NCI-H2029 treated with DMSO at 0.1 percent for 48 hours (cell line): ENCODE measurements around the gene CDK5RAP2.

Source experiments
- DNase-seq: peaks from one replicate; lab custom pipeline; 2025; lab: John Stamatoyannopoulos, UW

CDK5RAP2 gene

DNA sequence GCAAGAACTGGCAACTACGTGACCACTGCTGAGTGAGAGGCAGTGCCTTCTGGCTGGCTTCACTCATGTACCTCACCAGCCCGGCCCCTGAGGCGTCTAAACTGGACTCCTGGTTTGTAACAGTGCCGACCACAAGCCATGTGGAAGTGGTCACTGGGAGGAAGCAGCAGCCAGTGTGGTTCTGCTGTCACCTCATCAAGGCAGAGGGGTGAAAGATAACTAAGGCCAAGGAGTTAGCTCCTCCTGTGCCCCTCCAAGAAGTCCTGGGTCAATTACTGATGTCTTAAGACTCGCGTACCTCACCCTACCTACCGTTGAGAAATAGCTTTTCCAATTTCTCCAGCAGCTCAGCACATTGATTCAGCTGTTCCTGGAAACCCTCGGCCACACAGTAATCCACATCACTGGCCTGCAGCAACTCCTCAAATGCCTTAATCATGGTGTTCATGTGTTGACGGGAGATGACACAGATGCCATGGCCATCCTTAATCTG is 142.9 kb downstream of the CDK5RAP2 start:
- DNase-seq: no peak

DNA sequence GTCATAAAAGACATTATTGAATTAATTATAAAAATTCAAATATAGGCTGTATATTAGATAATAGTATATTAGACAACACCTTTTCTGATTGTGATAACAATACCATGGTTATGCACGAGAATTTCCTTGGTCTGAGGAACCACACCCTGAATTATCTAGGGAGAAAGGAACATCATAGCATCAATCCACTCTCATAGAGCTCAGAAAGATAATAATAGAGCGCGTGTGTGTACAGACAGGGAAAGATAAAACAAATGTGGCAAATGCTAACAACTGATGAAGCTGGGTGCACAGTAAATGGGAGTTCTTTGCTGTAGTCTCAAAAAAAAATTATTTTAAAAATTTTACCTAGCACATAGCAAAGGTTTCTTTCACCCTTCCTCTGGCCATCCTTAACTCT is 143.5 kb downstream of the CDK5RAP2 start:
- DNase-seq: no peak

DNA sequence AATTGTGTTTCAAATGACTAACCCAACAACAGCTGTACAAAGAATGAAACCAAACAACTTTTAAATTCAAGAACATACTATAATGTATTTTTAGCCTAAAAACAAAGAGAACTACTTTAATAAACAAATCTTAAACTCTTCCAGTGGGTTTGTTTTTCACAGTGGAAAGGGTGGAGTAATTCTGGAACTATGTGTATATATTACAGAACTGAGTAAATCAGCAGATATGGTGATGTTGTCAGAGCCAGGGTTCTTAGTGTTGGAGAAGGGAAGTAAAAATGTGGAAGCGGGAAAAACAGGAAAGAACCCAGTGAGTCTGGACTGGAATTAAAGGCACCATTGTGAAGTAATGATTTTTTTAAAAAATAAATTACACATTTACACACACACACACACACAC is 144.9 kb downstream of the CDK5RAP2 start:
- no peak for DNase-seq

DNA sequence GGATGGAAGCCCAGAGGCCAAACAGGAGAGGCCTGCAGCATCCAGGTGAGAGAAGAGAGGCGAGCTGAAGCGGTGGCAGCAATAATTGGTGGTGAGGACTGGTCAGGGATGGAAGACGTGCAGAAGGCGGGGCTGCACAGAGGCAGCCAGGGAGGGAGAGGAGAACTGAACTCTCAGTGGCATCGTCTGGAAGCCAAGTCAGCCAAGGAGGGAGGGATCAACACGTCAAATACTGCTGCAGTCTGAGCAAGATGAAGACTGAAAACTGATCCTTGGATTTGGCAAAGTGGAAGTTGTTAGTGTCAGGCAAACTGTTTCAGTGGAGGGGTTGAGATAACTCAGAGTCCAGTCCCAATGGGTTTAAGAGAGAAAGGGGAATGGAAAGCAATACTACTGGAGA is 145.4 kb downstream of the CDK5RAP2 start:
- DNase-seq: no peak

DNA sequence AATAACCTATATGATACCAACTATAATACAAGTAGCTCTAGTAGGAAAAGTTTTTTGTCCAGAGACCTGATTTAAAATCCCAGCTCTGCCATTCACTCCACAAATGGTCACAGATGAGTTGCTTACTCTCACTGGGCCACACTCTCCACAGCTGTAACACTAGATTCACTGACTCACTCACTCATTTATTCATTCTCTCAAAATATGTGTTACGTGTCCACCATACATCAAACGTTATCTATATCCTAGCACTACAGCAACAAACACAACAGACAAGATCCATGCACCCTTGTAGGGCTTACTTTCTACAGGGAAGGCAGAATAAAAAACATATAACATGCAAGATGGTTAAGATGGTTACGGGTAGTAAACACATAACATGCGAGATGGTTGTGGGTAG is 146.3 kb downstream of the CDK5RAP2 start:
- DNase-seq: no peak

- DNase-seq: no peak
Observed at GRCh38 chr9:120432600-120432999, 147.4 kb downstream of the CDK5RAP2 start.

DNA sequence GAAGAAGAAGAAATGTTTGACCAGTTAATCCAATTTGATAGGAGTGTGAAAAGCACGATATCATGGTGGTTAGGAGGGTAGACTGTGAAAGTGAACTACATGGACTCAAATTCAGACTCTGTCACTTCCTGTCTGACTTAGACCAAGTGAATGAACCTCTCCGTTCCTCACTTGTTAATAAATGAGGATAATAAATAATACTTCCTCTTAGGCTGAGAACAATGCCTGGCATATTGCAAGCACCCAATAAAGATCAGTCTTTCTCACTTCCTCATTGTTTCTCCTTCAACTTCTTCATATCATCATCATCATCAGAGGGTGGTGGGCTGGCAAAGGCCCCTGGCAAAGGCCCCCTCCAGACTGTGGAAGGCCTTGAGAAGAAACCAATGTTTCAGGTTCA is 148.7 kb downstream of the CDK5RAP2 start:
- DNase-seq: no peak

DNA sequence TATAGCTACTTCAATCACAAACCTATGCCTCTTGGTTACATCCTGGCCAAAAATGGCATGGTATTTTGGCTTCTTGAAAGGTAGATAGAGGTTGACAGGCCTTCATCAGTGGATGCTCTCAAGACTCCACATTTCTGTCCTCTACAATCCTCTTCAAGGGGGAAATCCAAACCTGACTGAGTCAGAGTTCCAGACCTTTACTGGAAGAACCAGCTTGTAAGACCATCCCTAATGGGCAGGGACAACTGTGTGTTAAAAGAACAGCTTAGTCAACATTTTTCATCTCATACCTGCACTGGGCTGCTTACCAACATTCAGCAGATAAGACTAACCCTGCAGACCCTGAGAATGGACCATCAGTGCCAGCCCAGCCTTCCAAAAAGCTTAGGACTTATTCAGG is 155.7 kb downstream of the CDK5RAP2 start:
- no peak for DNase-seq

GRCh38 chr9:120423812-120424211 is 156.2 kb downstream of the CDK5RAP2 start:
- no peak for DNase-seq

GRCh38 chr9:120421977-120422376 is 158.0 kb downstream of the CDK5RAP2 start:
- DNase-seq: no peak

DNA sequence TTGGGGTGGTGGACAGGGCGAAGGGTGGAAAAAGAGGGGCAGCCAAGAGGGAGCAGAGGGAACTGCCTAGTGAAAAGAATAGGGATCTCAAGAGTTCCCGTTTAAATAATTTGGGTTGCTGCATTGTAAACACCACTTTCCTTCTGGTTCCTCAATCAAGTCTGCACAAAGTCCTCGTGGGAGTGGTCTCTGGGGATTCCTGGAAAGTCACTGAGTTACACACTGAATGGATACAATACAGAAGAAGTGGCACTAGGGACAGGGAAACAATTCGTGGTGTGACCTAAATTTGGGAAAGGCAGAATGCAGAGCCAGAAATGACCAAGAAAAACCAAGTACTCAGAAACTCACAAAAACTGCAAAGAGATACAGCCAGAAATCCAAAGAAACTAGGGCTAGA is 161.7 kb downstream of the CDK5RAP2 start:
- no peak for DNase-seq

GRCh38 chr9:120416781-120417427 is 163.1 kb downstream of the CDK5RAP2 start:
- DNase-seq: no peak

DNA sequence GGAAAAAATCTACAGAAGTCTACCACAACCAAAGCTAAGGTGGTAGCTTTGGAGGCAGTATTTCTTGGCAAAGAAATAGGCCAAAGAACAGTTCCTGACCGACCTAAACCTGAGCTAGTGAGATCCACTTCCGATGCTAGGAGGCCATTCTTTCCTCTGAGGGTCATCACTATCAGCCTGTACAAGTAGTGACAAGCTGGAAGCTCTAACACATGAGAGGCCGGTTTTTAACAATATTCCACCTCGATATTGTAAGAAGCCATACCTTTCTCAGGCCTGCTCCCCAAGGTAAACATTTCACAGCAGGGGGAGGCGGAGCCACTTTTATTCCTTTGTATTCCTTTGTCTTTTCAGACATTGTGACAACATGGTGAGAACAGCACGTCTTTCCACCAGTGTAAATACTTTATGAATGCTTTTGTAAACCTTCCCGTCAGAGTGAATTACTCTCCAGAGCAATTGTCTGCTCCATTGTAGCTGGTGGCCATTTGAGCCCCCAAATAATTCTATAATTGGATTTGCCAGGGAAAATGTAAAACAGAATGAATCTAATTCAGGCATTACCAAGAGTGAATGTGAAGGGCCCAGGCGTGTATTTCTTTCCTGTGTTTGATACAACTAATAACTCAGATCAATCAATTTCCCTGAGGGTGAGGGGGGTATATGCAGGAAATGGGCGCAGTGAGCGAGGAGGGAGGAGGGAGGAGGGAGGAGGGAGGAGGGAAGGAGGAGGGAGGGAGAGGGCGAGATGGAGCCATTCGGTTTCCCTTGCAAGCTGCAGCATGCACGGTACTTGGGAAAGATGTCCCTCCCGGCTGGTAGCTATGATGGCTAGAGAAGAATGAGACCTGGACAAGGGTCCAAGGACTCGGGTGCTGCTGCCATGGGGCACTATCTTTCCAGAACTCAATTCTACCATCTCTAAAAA is 166.6 kb downstream of the CDK5RAP2 start:
- peak; percentile 36 for DNase-seq

DNA sequence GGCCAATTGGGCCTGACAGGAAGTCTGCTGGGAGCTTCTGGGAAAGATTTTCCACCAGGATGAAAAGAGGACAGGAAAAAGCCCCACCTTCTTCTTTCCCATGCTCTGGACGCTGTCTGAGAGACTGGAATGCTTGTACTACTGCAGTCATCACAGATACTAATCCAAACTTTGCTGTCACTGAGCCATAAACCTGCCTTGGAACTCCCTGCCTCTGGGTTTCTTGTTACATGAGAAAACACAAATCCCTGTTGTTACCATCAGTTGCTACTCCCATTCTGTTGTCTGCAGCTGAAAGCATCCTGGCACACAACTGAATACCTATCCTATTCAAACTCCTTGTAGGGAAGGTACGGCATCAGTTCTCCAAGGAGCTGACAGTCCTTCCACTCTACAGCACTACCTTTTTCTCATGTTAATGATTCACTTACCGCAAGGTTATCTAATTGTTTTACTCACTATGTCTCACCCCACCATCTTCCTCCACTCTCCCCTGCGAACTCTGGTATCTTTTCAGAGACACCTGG is 167.5 kb downstream of the CDK5RAP2 start:
- DNase-seq: no peak

GRCh38 chr9:120411862-120412424 is 168.0 kb downstream of the CDK5RAP2 start:
- no peak for DNase-seq

- no peak for DNase-seq
Observed at GRCh38 chr9:120410925-120411501, 169.0 kb downstream of the CDK5RAP2 start.

DNA sequence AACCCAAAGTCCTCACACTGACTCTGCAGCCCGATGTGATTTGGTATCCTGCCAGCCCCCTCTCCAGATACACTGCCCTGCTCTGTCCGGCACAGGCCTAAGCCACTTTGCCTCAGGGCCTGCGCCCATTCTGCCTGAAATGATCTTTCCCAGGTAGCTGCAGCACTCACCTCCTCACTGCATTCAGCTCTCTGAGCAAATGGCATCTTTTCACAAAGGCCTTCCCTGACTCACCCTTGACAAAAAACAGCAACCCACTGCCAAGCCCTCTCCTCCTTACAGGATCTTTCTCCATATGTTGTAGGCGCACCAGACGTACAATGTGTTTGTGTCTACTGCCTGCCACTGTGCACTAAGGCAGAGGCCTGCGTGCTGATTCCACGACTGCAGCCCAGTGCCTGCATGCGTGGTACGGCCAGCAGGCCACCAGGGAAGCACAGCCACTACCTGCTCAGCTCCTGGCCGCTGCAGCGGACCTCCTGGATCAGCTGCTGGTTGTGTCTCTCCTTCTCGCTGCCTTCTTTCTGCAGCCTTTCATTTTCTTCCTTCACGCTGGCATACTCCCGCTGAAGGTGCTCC is 171.2 kb downstream of the CDK5RAP2 start:
- no peak for DNase-seq

- no peak for DNase-seq
Observed at GRCh38 chr9:120405860-120406259, 174.1 kb downstream of the CDK5RAP2 start.

GRCh38 chr9:120405134-120405533 is 174.8 kb downstream of the CDK5RAP2 start:
- no peak for DNase-seq

- DNase-seq: no peak
Observed at GRCh38 chr9:120403543-120403856, 176.5 kb downstream of the CDK5RAP2 start.

DNA sequence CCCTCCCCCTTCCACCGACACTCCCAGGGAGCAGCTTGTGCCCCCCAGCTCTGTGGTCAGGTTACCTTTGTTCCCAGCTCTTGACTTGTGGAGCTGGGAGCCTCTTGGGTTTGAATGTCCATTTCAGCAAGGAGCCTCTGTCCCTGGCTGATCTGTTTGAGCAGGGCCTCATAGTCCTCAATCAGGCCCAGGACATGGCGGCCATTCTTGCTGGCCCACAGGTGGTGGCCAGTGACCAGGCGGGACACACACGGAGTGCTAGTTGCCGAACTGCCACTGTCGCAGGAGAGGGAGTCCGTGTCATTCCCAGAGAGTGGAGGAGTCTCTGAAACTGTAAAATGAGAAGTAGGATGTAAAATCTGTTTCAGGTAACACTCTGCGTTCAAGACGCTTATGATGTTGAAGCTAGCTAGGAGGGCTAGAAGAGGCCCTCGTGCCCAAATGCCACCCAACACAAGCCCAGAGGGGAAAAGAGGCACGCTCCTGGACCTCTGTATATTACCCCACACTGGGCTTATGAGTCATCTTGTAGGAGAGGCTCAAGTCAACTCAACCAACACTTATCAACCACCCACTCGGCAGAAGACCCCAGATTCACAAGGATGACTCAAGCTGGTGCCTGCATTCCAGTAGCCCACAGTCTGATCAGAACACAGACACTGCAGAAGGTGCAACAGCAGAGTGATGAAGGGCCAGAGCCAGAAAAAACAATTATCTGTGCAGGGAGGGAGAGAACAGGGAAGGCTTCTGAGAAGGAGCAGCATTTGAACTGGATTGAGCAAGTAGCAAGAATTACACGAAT is 177.0 kb downstream of the CDK5RAP2 start:
- DNase-seq: no peak
